K562 (cell line): ENCODE data around the gene SPEM3. TPM values are rescaled to one million over a fixed set of nuclear protein-coding genes. Genes with fewer than 3 reads are reported as not detected.

Experiments
- EWSR1 ChIP-seq: fragments of 450-650 bp; IDR thresholded peaks from 2 replicates; pipeline ENCODE4 v1.6.1; 2018; ENCODE audit warnings: borderline replicate concordance, mild to moderate bottlenecking, low read depth, moderate library complexity; ENCODE audit not compliant: partially characterized antibody
- MAZ ChIP-seq, 2 experiments: fragments of 450-650 bp in 1 of 2; sonication (generic) in 1 of 2; formaldehyde crosslinking; IDR thresholded peaks in 1 of 2; conservative IDR thresholded peaks in 1 of 2; 2 replicates each; pipeline versions ENCODE4 v1.4.0 to v1.5.0; 2020; ENCODE audit warnings: mild to moderate bottlenecking in 1 of 2, missing genetic modification reagents in 1 of 2
- PRDM10 ChIP-seq: fragments of 450-650 bp; IDR thresholded peaks from 2 replicates; pipeline ENCODE4 v1.6.1; 2018; ENCODE audit not compliant: partially characterized antibody
- PURB ChIP-seq: sonication (generic); formaldehyde crosslinking; IDR thresholded peaks from 2 replicates; pipeline ENCODE4 v1.9.0; 2021; ENCODE audit warnings: low read depth, mild to moderate bottlenecking, missing genetic modification reagents
- STAT5B ChIP-seq: fragments of 250-450 bp; sonication (Bioruptor Pico); IDR thresholded peaks from 2 replicates; pipeline ENCODE4 v1.8.0; 2021; ENCODE audit warnings: mild to moderate bottlenecking, inconsistent platforms
- TFAP4 ChIP-seq: sonication (generic); formaldehyde crosslinking; IDR thresholded peaks from 2 replicates; pipeline ENCODE4 v1.8.0; 2022; ENCODE audit warnings: missing genetic modification reagents, mild to moderate bottlenecking, moderate library complexity, borderline replicate concordance
- ZNF280A ChIP-seq: fragments of 450-650 bp; IDR thresholded peaks from 2 replicates; pipeline ENCODE4 v1.6.1; 2018; ENCODE audit warnings: mild to moderate bottlenecking, low read depth; ENCODE audit not compliant: partially characterized antibody
- ZNF589 ChIP-seq: fragments of 200-800 bp; sonication (Bioruptor generic); IDR thresholded peaks from 2 replicates; pipeline ENCODE4 v1.6.1; 2016; ENCODE audit warnings: low read depth, missing genetic modification characterization, missing compliant biosample characterization
- ZNF830 ChIP-seq: fragments of 250-450 bp; sonication (Bioruptor Pico); IDR thresholded peaks from 2 replicates; pipeline ENCODE4 v1.5.0; 2021; ENCODE audit warnings: mild to moderate bottlenecking
- polyA plus RNA-seq, 8 experiments: library from polyadenylated mRNA; depleted of rRNA in 4 of 8; stranded (reverse) in 5 of 8; unstranded in 3 of 8; fragments of >200 nt; fragmentation: Nextera tagmentation in 2 of 8; fragmentation: Illumina TruSeq in 1 of 8; extraction: Ambion mirVana in 2 of 8; extraction: Trizol in 1 of 8; gene quantifications; 2 replicates each; pipeline versions ENCODE4 v1.2.1 to v1.2.3, GENCODE V29; 2011 to 2014; ENCODE audit warnings: inconsistent platforms in 1 of 8, missing spikeins in 1 of 8
- total RNA-seq, 7 experiments: library from RNA; depleted of rRNA in 6 of 7; stranded (reverse); fragments of >200 nt in 6 of 7; fragmentation: Illumina TruSeq in 2 of 7; extraction: Trizol in 2 of 7; gene quantifications; 2 replicates each; pipeline versions ENCODE4 v1.2.1 to v1.2.3, GENCODE V29; 2011 to 2021; ENCODE audit warnings: low replicate concordance in 1 of 7
- TF ChIP-seq, protein P1 (sequence below): fragments of 450-650 bp; formaldehyde crosslinking; IDR thresholded peaks from 2 replicates; pipeline ENCODE4 v1.4.0; 2020; ENCODE audit warnings: mild to moderate bottlenecking, mixed read lengths
- TF ChIP-seq, protein P2 (sequence below): sonication (generic); formaldehyde crosslinking; IDR thresholded peaks from 2 replicates; pipeline ENCODE4 v1.8.0; 2022; ENCODE audit warnings: mild to moderate bottlenecking, low read depth, missing genetic modification reagents
- TF ChIP-seq, protein P3 (sequence below): fragments of 450-650 bp; IDR thresholded peaks from 2 replicates; pipeline ENCODE4 v1.6.1; 2016; ENCODE audit warnings: mild to moderate bottlenecking

The SPEM3 gene
- total and polyA plus RNA-seq, 9 of the 15 experiments (the other 6 are each of a cell fraction or from before 2014, with no cell fraction given), result not detected

- TF ChIP-seq, protein P1, sequence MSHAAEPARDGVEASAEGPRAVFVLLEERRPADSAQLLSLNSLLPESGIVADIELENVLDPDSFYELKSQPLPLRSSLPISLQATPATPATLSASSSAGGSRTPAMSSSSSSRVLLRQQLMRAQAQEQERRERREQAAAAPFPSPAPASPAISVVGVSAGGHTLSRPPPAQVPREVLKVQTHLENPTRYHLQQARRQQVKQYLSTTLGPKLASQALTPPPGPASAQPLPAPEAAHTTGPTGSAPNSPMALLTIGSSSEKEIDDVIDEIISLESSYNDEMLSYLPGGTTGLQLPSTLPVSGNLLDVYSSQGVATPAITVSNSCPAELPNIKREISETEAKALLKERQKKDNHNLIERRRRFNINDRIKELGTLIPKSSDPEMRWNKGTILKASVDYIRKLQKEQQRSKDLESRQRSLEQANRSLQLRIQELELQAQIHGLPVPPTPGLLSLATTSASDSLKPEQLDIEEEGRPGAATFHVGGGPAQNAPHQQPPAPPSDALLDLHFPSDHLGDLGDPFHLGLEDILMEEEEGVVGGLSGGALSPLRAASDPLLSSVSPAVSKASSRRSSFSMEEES (CRISPR knock-in tag), result no peak
- no peak for TF ChIP-seq PURB (CRISPR knock-in tag)
- 0 out of 2 replicates have a peak, but pooled peaks have one; percentile 23 for TF ChIP-seq ZNF589
- no peak for TF ChIP-seq ZNF280A
- TF ChIP-seq, protein P2, sequence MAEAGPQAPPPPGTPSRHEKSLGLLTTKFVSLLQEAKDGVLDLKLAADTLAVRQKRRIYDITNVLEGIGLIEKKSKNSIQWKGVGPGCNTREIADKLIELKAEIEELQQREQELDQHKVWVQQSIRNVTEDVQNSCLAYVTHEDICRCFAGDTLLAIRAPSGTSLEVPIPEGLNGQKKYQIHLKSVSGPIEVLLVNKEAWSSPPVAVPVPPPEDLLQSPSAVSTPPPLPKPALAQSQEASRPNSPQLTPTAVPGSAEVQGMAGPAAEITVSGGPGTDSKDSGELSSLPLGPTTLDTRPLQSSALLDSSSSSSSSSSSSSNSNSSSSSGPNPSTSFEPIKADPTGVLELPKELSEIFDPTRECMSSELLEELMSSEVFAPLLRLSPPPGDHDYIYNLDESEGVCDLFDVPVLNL (CRISPR knock-in tag), result no peak
- TF ChIP-seq MAZ (CRISPR knock-in tag; conservative IDR thresholded peaks at IDR 0.05 in 1 of 2, IDR thresholded peaks at IDR 0.05 in 1 of 2), result 0 out of 4 replicates have a peak, but pooled peaks of 1 of the 2 experiments have one; percentile 13
- TF ChIP-seq STAT5B (CRISPR knock-in tag), result no peak
- TF ChIP-seq PRDM10, result no peak
- no peak for TF ChIP-seq ZNF830 (CRISPR knock-in tag)
- TF ChIP-seq, protein P3, sequence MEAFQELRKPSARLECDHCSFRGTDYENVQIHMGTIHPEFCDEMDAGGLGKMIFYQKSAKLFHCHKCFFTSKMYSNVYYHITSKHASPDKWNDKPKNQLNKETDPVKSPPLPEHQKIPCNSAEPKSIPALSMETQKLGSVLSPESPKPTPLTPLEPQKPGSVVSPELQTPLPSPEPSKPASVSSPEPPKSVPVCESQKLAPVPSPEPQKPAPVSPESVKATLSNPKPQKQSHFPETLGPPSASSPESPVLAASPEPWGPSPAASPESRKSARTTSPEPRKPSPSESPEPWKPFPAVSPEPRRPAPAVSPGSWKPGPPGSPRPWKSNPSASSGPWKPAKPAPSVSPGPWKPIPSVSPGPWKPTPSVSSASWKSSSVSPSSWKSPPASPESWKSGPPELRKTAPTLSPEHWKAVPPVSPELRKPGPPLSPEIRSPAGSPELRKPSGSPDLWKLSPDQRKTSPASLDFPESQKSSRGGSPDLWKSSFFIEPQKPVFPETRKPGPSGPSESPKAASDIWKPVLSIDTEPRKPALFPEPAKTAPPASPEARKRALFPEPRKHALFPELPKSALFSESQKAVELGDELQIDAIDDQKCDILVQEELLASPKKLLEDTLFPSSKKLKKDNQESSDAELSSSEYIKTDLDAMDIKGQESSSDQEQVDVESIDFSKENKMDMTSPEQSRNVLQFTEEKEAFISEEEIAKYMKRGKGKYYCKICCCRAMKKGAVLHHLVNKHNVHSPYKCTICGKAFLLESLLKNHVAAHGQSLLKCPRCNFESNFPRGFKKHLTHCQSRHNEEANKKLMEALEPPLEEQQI, result no peak
- TF ChIP-seq EWSR1, result no peak
- TF ChIP-seq TFAP4 (CRISPR knock-in tag), result peak; percentile 20; the same call in 1 of the 2 replicates
These were observed 49.9 kb downstream of the SPEM3 start (continued) for GRCh38 chr17:7478276-7479212.
